ENCODE data around the gene SLC22A23. TPM values are rescaled to one million over a fixed set of nuclear protein-coding genes. Genes with fewer than 3 reads are reported as not detected.

The SLC22A23 gene
- total RNA-seq, 2 experiments from 2014 or later: 0.23 to 0.24 TPM

Other genes with a start within 250 kb of the SLC22A23 start
- gene TUBB2B, start 229.4 kb downstream of the SLC22A23 start, total RNA-seq: not detected
- 10 to 100 TPM; 35.3 to 35.5 TPM for gene PSMG4, start 198.1 kb downstream of the SLC22A23 start, total RNA-seq

All from activated CD8-positive, alpha-beta T cell treated with anti-CD3 and anti-CD28 coated beads, Interleukin-2, amount 10 ng/mL, durations not matched to agents 7 days and 5 days (primary cell).